Activated effector memory CD4-positive, alpha-beta T cell treated with anti-CD3 and anti-CD28 coated beads, Interleukin-2, amount 50 U/mL, for 16 hours (primary cell): ENCODE measurements around the gene CHN1.

Experiments
- DNase-seq: peaks from one replicate; pipeline ENCODE4 v3.0.0-alpha.2; 2020

CHN1 gene

GRCh38 chr2:174812037-174812436, 193.1 kb downstream of the CHN1 start:
- no peak for DNase-seq

GRCh38 chr2:174807931-174808330, 197.2 kb downstream of the CHN1 start:
- no peak for DNase-seq

GRCh38 chr2:174805803-174806202, 199.4 kb downstream of the CHN1 start:
- no peak for DNase-seq

GRCh38 chr2:174802459-174802858, 202.7 kb downstream of the CHN1 start:
- no peak for DNase-seq

DNA sequence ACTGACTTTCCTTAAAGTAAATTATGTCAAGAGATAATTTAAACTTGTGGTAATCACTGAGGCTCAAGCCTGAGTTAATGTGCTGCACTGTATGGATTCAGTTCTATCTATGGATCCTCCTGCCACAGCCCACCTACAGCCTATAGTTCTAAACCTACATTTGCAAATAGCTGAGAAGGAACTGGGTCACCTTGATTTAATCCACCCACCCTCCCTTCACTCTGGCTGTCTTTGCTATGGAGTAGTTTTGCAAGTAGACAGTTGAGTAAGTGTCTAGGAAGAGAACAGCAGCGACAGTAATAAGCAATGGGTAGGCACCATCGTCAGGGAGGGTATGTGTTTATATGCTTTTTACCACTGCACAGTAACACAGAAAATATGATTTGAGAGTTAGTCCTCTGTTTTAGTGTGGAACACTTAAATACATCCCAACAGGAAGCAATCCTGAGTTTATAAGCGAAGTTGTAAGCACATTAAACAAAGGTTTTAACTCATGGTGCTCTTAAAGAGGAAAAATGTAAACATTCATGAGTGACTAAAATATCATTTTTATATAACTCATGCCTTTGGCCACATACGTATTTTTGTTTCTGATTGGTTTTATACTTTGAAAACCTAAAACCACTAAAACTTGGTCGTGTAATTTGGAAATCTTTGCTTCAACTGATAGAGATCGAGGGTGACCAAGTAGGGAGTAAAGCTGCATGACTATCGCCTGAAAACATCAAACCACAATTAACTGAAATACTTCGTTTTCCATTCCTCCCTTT, 204.6 kb downstream of the CHN1 start:
- DNase-seq = no peak

DNA sequence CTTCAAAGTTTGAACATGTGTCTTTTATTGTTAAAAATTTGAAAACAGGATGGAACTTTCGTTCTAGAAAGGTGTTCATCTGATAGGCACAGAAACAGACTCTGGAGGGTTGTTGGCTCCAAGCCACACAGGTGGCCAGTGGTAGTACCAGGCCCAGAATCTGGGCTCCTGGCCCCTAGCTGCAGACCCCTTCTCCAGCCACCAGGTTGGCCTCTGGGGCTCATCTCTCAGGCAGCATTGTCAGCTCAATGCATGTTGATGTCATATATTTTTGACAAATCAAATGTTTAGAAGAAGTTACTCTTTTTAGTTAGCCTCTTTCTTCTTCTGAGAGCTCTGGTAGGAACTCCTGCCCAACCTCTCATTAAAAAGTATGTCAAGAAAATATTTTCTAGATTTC, 206.4 kb downstream of the CHN1 start:
- no peak for DNase-seq

- no peak for DNase-seq
Observed at GRCh38 chr2:174797781-174798276, 207.4 kb downstream of the CHN1 start.

DNA sequence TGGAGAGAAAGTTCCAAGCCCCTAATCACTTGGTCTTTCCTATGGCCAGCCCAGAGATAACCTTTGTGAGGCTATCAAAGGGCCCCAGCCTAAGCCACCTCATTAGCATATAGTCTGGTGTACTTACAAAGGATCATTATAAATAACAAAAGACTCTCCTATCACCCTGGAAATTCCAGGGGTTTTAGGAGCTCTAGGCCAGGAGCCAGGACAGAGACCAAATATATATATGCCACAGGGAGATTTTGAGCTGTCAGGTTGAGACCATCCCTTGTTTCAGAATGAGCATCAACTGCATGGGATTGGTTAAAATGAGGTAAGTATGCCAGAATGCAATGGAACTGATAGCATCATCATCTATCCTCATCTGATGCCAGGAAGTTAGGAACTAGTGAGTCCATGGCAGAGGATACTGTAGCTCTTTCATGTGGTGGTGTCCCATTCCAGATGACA, 208.8 kb downstream of the CHN1 start:
- DNase-seq = no peak

GRCh38 chr2:174794851-174795374, 210.3 kb downstream of the CHN1 start:
- DNase-seq = no peak

DNA sequence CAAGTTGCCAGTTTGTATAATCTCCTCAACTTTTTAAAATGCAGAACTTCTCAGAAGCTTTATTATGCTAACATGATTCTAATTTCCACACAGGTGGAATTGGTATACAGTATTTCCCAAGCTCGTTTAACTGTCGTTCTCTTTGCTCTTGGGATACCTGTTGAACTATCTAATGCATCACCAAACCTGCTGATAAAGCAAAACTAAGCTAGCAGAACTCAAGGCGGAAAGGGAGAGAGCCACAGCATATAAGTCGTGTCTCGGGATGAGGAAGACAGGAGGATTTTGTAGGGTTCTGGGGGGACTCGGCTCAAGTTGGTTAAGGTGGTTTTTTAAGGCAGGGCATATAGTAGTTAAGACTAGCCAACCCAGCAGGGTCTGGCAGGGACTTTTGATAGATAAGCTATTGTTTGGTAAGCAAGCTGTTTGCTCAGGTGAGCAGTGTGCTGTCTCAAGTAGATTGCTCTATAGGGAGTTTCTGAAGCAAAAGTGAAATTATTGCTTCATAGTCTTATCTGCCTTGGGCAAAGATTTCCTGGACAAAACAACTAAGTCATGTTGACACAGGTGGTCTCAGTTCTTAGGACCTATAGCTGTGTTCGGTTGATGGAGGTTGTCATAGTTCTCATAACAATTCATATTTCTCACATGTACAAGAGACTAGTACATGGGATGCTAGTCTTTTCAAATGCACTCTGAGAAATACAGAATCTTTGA, 212.7 kb downstream of the CHN1 start:
- DNase-seq = no peak

GRCh38 chr2:174791746-174792280, 213.4 kb downstream of the CHN1 start:
- DNase-seq = no peak

- no peak for DNase-seq
Observed at GRCh38 chr2:174791020-174791419, 214.2 kb downstream of the CHN1 start.

- DNase-seq = no peak
Observed at GRCh38 chr2:174789001-174789400, 216.2 kb downstream of the CHN1 start.

DNA sequence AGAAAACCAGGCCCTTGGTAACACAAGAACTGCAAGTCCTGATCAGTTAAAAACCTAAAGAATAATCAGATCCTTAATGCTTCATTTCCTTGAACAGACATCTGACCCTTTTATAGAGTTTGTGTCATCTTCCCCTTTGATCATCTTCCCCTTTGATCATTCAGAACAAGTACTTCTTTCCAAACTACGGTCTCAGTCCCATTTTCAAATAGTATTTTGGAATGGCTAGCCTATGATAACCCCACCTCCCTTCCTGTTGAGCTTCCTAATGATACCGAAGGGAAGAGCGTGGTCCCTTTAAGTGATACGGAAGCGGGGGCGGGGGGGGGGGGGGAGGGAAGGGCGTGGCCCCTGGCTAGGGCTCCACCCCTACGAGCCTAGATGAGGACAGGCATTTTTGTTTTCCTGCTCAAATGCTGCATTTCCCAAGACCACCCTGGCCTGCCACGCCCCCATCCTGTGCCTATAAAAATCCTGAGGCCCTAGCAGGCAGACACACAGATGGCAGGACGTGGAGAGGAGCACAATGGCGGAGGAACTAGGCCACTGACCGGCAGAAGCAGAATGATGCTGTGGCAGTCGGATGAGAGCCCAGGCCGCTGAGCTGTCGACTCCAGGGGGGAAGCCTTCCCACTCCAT, 216.8 kb downstream of the CHN1 start:
- DNase-seq = no peak

GRCh38 chr2:174787487-174788205, 217.5 kb downstream of the CHN1 start:
- no peak for DNase-seq

DNA sequence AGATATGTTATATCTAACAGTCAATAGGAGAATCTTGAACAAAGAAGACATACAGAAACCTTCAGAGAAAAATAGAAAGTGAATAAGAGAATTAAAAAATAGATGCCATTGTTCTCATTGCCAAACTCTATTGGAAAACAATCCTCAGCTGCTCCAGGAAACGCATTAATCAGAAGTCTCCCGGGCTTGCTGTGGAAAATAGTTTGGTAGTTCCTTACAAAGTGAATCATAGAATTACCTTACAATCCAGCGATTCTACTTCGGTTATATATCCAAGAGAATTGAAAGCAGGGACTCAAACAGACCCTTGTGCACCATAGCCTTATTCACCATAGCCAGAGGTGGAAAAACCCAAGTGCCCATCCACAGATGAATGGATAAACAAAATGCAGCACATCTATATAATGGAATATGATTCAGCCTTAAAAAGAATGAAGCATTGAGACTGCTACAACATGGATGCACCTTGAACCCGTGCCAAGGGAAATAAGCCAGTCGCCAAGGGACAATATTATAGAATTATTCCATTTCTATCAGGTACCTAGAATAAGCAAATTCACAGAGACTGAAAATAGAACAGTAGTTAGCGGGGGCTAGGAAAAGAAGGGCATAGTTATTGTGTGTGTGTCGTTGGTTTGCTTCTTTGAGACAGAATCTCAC, 219.0 kb downstream of the CHN1 start:
- no peak for DNase-seq

GRCh38 chr2:174785481-174785880, 219.7 kb downstream of the CHN1 start:
- no peak for DNase-seq

GRCh38 chr2:174784909-174785308, 220.3 kb downstream of the CHN1 start:
- DNase-seq = no peak

GRCh38 chr2:174784316-174784715, 220.9 kb downstream of the CHN1 start:
- no peak for DNase-seq

DNA sequence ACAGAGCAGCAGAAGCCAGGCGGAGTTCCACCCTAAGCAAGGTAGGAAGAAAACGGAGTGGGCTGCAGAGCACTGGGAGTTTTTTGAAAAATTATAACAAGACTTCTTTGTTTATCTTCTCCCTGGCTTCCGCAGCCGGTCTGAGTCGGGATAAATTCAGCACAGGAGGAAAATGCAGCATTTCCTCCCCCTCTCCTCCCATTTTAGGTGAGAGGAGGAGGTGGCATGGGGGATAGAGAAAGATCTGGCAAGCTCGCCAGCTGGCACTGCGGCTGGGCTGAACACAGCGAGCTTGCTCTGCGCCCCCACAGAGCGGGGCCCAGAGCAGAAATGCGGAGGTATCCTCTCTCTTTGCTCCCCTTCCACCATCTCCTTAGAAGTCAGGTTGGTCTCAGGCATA, 223.2 kb downstream of the CHN1 start:
- no peak for DNase-seq

GRCh38 chr2:174781298-174781697, 223.9 kb downstream of the CHN1 start:
- DNase-seq = no peak

GRCh38 chr2:174780856-174781255, 224.3 kb downstream of the CHN1 start:
- no peak for DNase-seq
